ENCODE data around the gene NEURL3.
"Not testable (repeated sequence)": the region's sequence is repeated elsewhere in the genome, so short reads cannot be mapped to it uniquely, and the experiment has no call there.

Gene NEURL3

DNA sequence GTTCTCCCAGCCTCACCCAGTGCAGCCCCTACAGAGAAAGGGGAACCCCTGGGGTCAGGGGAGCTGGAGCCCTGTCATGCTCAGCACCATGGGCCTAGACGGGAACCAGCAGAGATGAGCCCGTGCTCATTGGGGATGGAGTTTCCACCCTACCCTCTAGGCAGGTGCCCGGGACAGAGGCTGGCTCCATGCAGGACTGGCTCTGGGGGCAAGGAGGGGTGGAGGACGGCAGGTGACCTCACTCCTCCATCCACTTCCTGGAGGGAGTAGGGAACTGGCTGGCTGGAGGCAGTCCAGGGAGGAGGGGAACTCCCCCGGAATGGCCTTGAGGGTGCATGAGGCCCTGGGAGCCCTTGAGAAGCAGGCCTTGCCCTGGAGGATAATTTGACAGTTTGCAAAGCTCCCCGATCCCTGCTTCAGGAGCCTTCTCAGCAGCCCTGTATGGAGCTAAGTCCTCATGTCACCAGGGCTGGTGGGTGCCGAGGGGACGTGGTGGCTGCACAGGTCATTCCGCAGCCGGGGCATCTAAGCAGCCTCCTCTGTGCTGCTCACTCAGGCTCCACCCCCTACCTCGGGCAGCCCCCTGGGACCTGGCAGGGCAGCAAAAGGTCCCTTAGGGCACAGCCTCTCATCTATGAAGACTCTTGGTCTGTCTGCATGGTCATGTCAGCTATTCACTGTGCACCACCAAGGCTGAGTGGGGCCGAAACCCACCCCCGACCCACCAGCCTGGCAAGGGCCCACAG lies 2.1 kb downstream of the NEURL3 start:
- no peak overlapping the region for H3K27ac ChIP-seq
- no peak for TF ChIP-seq ZFX (IDR thresholded peaks at IDR 0.05; ENCODE audit: borderline replicate concordance)
- TF ChIP-seq, protein P1, sequence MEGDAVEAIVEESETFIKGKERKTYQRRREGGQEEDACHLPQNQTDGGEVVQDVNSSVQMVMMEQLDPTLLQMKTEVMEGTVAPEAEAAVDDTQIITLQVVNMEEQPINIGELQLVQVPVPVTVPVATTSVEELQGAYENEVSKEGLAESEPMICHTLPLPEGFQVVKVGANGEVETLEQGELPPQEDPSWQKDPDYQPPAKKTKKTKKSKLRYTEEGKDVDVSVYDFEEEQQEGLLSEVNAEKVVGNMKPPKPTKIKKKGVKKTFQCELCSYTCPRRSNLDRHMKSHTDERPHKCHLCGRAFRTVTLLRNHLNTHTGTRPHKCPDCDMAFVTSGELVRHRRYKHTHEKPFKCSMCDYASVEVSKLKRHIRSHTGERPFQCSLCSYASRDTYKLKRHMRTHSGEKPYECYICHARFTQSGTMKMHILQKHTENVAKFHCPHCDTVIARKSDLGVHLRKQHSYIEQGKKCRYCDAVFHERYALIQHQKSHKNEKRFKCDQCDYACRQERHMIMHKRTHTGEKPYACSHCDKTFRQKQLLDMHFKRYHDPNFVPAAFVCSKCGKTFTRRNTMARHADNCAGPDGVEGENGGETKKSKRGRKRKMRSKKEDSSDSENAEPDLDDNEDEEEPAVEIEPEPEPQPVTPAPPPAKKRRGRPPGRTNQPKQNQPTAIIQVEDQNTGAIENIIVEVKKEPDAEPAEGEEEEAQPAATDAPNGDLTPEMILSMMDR (IDR thresholded peaks at IDR 0.05) = no peak

DNA sequence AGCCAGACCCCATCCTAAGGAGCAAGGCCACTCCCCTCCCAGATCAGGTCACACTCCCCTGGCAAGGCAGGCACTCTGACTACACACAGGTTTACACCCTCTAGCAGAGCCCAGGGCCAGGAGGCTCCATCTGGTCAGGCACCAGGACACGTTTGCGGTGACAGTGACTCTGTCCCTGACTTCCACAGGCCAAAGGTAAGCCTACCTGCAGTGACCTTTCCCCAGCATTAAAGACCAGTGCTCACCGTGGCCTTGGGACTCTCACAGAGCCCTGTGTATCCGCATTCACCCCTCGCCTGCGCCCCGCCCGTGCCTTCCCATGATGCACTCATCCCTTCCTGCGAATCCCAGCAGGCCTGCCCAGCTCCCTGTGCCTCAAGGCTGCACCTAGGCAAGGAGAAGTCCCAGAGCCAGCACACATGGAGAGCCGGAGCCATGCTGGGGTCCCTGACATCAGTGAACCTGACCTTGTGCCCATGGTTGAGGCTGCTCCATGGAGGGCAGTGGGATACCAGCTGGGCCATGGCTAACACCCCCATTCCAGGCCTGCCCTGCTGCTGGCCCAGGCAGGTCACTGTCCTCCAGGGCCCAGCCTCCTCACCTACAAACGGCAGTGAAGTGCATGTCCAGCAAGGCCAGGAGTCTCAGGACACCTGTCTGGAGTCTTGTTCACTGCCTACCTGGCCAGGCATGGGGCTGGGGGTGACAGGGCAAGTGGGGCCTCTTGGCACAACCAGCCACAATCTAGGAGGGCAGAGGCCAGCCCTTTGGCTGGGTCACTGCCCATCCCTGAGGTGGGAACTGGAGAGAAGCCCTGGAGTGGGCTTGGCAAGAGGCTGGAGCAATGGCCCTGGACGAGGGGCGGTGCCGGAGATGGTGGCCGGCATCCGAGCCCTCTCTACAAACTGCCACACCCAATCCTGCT lies 3.0 kb downstream of the NEURL3 start:
- no peak for TF ChIP-seq ZFX (IDR thresholded peaks at IDR 0.05; ENCODE audit: borderline replicate concordance)
- TF ChIP-seq, protein P1 (IDR thresholded peaks at IDR 0.05) = no peak
- H3K27ac ChIP-seq = no peak overlapping the region

DNA sequence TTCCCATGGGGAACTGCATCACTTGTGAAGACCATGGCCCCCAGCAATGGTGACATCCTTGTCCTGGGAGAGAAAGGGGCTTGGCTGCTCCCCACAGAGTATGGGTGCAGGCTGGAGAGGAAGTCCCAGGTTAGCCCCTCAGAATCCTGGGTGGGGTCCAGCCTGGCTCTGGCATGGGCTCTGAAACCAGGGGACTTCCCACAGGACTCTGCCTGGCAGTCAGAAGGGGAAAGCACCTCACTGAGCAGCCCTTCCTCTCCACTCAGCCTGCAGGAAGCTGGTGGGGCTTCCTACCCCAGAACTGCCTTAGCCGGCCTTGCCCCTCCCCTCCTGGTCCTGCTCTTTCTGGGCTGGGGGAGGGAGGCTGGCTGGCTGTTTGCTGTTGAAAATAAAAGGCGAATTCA lies 3.7 kb downstream of the NEURL3 start:
- H3K27ac ChIP-seq = no peak overlapping the region
- TF ChIP-seq ZFX (IDR thresholded peaks at IDR 0.05; ENCODE audit: borderline replicate concordance) = no peak
- TF ChIP-seq, protein P1 (IDR thresholded peaks at IDR 0.05) = no peak

DNA sequence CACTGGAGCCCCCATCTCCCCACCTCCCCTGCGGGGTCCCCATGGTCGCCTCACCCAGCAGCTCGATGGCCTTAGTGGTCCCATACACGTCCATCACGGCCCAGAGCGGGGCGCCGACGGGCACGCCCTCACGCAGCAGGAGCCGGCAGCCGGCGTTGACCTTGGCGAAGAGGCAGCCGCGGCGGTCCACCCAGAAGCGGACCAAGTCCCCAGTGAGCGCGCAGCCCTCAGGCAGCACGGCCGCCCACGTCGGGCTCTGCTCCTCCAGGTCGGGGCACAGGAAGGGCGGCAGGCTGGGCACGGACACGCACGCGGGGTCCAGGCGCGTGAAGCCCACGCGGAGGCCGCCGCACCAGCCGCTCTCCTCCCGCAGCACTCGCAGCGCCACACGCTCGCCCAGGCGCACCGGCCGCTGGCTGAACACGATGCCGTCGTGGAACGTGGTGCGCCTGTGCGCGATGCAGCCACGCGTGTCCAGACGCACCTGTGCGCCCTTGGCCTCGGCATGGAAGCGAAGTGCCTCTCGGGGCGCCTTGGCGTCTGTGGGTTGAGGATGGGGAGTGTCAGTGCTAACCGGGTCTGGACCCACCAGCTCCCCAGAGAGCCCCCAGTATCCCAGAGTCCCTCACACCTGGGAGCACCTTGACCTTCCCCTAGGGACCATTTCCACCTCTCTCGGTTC lies 4.6 kb downstream of the NEURL3 start:
- H3K27ac ChIP-seq = no peak overlapping the region
- TF ChIP-seq ZFX (IDR thresholded peaks at IDR 0.05; ENCODE audit: borderline replicate concordance) = no peak
- TF ChIP-seq, protein P1 (IDR thresholded peaks at IDR 0.05) = no peak

DNA sequence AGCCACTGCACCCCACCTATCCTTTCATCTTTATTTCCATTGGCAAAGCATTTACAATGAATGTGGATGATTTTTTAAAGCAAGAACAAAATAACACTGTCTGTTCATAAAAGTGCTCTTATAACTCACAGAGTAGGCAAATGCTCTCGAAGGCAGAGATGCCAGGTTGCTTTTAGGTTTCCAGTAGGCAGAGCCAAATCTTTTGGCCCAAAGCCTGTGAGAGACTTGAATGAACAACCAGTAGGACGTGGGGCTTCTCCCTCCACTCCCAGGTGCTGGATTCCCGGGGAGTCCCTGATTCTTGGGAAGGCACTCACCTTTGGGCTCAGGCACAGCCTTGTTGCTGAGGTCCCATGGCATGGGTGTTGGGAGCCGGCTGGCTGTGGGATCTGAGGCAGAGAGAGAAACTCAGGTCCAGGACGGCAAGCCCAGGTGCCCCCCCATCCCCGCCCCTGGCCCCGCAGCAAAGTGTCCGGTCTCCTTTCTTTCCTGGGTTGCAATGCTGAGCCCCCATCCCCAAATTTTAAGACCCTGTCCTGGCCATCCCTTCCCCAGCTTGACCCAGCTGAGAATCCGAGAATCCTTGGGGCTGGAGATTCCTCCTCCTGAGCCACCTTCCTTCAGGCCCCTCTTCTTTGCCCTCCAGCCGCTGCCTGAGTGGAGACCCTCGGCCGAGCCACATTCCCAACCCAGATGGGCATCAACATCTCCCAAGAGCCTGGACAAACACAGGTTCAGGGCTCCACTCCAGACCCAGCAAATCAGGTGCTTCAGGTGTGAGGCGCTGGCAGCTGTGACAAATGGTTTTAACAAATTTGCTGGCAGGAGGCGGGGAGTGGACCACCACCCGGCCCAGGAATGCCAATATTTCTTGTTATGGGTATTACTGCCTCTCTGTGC lies 5.8 kb downstream of the NEURL3 start:
- TF ChIP-seq ZFX (IDR thresholded peaks at IDR 0.05; ENCODE audit: borderline replicate concordance) = no peak
- TF ChIP-seq, protein P1 (IDR thresholded peaks at IDR 0.05) = no peak
- no peak overlapping the region for H3K27ac ChIP-seq

DNA sequence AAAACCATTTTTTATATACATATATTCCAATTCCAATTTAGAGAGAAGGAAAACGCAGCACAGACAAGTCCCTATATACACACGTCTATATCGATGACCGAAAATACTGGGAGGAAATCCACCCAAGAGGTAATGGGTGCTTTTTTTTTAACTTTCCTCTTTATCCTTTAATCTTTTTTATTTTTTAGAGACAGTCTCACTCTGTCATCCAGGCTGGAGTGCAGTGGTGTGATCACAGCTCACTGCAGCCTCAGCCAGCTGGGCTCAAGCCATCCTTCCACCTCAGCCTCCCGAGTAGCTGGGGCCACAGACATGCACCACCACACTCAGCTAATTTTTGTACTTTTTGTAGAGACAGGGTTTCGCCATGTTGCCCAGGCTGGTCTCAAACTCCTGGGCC lies 6.5 kb downstream of the NEURL3 start:
- H3K27ac ChIP-seq = not testable (repeated sequence)

DNA sequence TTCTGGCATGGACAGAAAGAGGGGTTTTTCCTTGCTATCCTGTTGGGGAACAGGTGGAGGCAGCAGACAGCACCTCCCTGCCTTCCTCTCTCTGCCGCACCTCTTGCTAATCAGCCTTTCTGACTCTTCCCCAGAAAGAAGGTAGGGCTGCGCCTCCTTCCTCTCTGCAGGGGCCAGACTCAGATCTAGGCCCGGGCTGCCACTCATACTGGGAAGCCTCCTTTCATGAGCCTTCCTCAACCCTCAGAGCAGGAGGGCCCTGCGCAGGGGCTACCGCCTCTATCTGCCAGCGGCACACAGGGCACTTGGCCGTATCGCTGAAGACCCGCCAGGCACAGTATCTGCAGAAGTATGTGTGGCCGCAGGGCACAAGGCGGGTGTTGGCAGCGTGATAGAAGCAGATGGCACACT lies 7.1 kb downstream of the NEURL3 start:
- no peak overlapping the region for H3K27ac ChIP-seq
- TF ChIP-seq, protein P1 (IDR thresholded peaks at IDR 0.05) = no peak

All from 22Rv1 (cell line).